CMK (cell line): ENCODE measurements around the gene NCAM1.

ENCODE experiments used
- DNase-seq: peaks from one replicate; pipeline ENCODE4 v3.0.0-alpha.2; 2010; ENCODE audit warnings: low read depth

The NCAM1 gene

GRCh38 chr11:113253406-113253805, 292.2 kb downstream of the NCAM1 start:
- no peak for DNase-seq

GRCh38 chr11:113255096-113255495, 293.9 kb downstream of the NCAM1 start:
- DNase-seq: no peak

GRCh38 chr11:113255741-113256140, 294.5 kb downstream of the NCAM1 start:
- DNase-seq: no peak

- no peak for DNase-seq
These were observed 295.4 kb downstream of the NCAM1 start for GRCh38 chr11:113256431-113257202.

- no peak for DNase-seq
These were observed 298.8 kb downstream of the NCAM1 start for GRCh38 chr11:113260096-113260425.

- DNase-seq: no peak
These were observed 299.3 kb downstream of the NCAM1 start for GRCh38 chr11:113260541-113260940.

- no peak for DNase-seq
These were observed 300.7 kb downstream of the NCAM1 start for GRCh38 chr11:113261709-113262475.

- DNase-seq: no peak
These were observed 301.4 kb downstream of the NCAM1 start for GRCh38 chr11:113262594-113262993.

GRCh38 chr11:113263458-113264259, 302.4 kb downstream of the NCAM1 start:
- DNase-seq: no peak

GRCh38 chr11:113265362-113265761, 304.1 kb downstream of the NCAM1 start:
- DNase-seq: no peak

- no peak for DNase-seq
These were observed 306.3 kb downstream of the NCAM1 start for GRCh38 chr11:113267493-113267892.

- DNase-seq: no peak
These were observed 307.9 kb downstream of the NCAM1 start for GRCh38 chr11:113269096-113269495.

GRCh38 chr11:113269636-113270035, 308.4 kb downstream of the NCAM1 start:
- DNase-seq: no peak

GRCh38 chr11:113270080-113270479, 308.9 kb downstream of the NCAM1 start:
- DNase-seq: no peak

- DNase-seq: no peak
These were observed 310.5 kb downstream of the NCAM1 start for GRCh38 chr11:113271551-113272245.

- DNase-seq: no peak
These were observed 311.1 kb downstream of the NCAM1 start for GRCh38 chr11:113272281-113272680.

GRCh38 chr11:113272927-113273615, 311.9 kb downstream of the NCAM1 start:
- no peak for DNase-seq

- DNase-seq: no peak
These were observed 312.5 kb downstream of the NCAM1 start for GRCh38 chr11:113273720-113274119.

- no peak for DNase-seq
These were observed 313.7 kb downstream of the NCAM1 start for GRCh38 chr11:113274713-113275582.

- no peak for DNase-seq
These were observed 314.4 kb downstream of the NCAM1 start for GRCh38 chr11:113275602-113276001.

GRCh38 chr11:113276466-113276865, 315.2 kb downstream of the NCAM1 start:
- DNase-seq: no peak
